GM19240 (cell line): ENCODE data around the gene HDLBP.
"Not testable (repeated sequence)": the region's sequence is repeated elsewhere in the genome, so short reads cannot be mapped to it uniquely, and the experiment has no call there.

ENCODE experiments used
- DNase-seq: peaks from one replicate; pipeline ENCODE4 v3.0.0; 2011; ENCODE audit warnings: low spot score; ENCODE audit not compliant: insufficient read length

Gene HDLBP

GRCh38 chr2:241198381-241199279 lies 116.8 kb downstream of the HDLBP start:
- no peak for DNase-seq

DNA sequence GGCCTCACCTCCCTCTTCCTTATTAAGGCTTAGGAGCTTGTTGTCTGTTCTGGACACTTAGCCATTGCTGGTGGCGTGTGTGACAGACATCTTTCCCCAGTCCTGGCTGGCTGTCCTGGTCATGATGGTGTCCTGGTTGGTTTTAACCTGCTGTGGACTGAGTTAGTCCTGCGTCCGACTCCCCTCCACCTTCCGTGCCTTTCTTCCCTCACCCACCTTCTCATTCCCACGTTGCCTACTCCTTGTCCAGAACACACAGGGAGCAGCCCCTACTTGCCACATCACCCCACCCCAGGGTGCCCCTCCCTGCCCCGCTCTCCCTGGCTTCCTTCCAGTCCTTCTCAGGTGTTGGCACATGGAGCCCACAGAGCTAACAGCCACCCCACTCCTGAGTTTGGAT lies 117.5 kb downstream of the HDLBP start:
- DNase-seq = no peak

DNA sequence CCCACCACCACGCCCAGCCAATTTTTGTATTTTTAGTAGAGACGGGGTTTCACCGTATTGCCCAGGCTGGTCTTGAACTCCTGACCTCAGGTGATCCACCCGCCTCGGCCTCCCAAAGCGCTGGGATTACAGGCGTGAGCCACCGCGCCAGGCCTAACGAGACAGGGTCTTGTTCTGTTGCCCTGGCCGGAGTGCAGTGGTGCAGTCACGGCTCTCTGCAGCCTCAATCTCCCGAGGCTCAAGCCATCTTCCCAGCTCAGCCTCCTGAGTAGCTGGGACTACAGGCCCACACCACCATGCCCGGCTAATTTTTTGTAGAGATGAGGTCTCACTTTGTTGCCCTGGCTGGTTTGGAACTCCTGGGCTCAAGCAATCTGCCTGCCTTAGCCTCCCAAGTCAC lies 118.2 kb downstream of the HDLBP start:
- not testable (repeated sequence) for DNase-seq

DNA sequence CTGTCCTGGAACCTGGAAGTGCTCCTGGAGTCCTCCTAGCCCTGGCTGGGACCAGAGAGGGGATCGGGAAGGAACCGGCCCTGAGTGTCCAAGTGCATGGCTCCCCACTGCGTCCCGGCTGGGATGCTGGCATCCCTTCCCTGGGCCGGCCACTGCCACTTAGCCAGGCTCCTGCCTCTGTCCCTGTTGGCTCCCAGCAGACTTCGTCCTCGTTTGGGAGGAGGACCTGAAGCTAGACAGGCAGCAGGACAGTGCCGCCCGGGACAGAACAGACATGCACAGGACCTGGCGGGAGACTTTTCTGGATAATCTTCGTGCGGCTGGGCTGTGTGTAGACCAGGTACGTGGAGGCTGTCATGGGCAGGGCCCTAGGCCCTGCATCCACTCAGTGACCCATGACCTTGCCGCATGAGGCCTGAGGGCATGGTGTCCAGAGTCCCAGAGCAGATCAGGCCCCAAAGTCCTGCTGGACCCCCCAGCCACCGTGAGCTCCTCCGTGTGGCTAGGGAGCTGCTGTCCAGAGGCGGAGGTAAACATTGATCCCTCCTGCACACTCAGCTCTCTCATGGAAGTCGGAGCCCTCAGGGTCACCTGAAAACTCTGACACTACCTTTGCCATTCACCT lies 119.9 kb downstream of the HDLBP start:
- DNase-seq = no peak

DNA sequence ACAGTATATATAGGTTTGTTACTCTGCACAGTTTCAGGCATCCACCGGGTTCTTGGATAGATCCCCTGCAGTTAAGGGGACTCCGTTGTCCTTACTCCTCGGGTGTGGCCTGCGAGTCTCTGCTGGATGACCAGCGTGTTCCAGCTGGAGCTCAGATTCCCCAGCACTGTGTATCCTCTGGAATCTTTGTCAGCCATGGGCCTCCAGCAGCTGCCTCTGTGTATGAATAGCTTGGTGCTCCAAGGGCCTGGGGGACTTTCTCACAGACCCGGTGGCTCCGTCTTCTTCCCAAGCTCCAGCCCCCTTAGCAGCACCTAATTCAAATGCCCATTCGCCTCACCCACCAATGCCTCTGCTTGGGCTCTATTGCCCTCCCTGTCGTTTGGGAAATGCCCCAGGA lies 120.7 kb downstream of the HDLBP start:
- DNase-seq = no peak

DNA sequence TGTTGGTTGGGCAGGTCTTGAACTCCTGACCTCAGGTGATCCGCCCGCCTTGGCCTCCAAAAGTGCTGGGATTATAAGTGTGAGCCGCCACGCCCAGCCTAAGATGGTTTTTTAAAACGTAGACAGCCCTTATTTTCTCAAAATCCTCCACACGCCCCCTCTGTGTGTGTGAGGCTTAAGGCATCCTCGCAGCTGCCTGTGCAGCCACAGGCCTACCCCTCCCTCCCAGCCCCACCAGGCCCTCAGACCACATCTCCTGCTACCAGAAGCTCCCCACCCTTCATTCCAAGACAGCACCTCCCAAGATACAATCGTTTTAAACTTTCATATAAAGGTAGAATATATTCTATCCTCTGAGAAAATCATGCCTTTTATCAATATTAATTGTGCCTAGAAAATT lies 122.2 kb downstream of the HDLBP start:
- no peak for DNase-seq

- no peak for DNase-seq
Observed at GRCh38 chr2:241191081-241191480, 124.4 kb downstream of the HDLBP start.

DNA sequence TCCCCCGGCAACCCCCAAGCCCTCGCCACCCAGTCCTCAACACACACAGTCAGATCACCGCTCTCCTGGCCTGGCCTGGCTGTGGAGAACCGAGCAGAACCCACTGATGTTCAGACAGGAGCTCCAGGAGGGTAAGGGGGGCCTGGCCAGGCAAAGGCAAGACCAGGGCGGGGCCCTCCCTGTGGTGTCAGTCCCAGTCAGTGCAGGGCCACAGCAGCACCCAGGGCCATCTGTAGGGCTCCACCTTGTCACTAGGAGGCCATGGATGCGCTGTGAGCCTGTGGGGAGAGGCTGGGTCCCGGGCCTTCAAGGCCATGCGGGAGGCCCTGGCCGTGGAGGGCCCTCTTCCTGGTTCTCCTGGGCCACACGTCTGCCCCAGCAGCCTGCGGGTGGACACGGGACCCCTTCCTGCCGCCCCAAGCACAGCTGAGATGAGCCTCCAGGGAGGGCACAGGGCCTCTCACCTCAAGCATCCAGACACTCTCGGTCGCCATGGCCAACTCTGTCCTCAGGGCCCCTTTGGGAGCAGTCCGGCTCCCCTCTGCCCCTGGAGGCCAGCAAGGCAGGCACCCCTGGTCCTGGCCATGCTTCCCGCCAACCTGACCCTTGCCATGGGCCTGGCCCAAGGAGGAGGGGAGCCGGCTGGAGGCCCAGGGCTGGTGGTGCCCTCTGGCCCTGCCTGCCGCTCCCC lies 125.0 kb downstream of the HDLBP start:
- no peak for DNase-seq

DNA sequence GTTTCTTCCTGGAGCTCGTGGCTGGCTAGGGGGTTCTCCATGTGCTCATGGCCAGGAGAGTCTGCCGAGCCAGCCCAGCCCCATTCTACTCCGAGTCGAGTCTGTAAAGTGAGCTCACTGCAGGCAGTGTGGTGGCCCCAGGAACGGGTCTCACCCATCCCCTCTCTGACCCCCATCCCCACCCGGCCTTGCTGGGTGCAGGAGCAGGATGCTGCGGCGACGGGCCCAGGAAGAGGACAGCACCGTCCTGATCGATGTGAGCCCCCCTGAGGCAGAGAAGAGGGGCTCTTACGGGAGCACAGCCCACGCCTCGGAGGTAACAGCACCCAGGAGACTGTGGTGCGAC lies 125.6 kb downstream of the HDLBP start:
- DNase-seq = no peak

- no peak for DNase-seq
Observed at GRCh38 chr2:241189093-241189855, 126.2 kb downstream of the HDLBP start.

DNA sequence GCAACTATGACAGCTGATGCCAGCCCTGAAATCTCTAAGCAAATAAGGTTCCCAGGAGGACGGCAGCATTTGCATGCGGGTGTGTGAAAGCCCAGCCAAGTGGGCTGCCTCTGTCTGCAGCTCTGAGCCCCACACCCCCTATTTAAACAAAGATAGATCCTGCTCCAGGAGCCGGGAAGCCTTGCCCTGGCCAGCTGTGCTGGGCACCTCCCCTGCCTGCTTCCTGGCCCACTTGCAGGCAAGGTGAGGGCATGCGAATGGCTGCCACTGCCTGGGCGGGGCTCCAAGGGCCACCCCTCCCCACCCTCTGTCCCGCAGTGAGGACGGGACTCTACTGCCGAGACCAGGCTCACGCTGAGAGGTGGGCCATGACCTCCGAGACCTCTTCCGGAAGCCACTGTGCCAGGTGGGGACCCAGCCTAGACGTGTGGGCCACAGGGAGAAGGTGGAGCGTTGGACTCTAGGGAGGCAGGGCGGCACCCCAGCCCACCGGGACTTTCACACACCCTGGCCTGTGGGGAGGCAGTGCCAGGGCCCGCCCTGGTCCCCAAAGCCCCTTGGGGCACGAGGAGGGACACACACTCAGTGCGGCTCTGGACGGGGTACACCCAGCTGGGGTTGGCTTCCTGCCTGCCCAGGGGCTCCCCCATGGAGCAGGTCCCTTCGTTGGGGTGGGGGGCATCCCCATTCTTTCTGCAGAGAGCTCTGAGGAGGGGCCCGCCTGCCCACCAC lies 126.9 kb downstream of the HDLBP start, which contains the start of gene ANO7:
ANO7 (plus strand) TSS at position 317 of the 732 bp plus-strand sequence. CDS start 1,387 bp downstream, outside the sequence.
- DNase-seq = no peak

GRCh38 chr2:241187918-241188234 lies 127.6 kb downstream of the HDLBP start:
- DNase-seq = no peak

- DNase-seq = no peak
Observed at GRCh38 chr2:241187101-241187917, 128.2 kb downstream of the HDLBP start.

GRCh38 chr2:241185961-241186360 lies 129.5 kb downstream of the HDLBP start:
- DNase-seq = no peak

- DNase-seq = no peak
Observed at GRCh38 chr2:241184901-241185300, 130.6 kb downstream of the HDLBP start.

DNA sequence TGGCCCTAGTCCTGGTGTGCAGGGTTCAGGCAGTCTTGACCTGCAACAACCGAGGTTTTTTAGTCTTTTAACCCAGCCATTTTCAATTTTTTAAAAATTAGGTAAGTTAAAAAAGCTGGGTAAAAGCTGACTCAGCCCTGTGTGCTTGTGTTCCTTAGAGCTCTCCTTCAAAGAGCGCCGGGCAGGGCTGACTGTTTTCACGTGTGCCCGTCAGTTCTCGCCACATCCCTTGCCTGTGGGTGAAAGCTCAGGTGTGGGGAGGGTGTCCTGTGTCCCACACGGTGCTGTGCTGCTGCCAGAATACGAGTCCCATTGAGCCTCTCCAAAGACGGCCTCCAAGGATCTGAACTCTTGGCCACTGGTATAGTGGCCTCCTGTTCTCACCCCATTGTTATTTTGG lies 132.3 kb downstream of the HDLBP start:
- no peak for DNase-seq

GRCh38 chr2:241182531-241183133 lies 132.8 kb downstream of the HDLBP start:
- DNase-seq = no peak

GRCh38 chr2:241182126-241182525 lies 133.3 kb downstream of the HDLBP start:
- DNase-seq = no peak

DNA sequence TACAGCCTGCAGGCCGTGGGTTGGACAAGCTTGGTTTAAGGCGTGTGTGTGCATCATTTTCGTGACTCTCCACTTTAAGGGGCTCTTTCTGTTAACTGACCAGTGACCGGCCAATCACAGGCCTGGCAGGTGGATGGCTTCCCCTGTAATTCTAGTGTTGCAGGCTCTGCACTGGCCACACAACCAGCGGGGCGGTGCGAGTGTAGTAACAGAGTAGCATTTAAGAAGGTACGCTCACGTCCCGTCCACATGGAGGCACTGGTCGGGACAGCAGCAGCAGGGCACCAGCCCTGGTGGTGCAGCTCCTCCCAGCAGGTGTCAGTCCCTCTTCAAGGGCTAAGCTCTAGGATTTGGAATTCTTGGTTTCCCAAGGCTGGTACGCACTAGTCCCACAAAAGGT lies 135.0 kb downstream of the HDLBP start:
- no peak for DNase-seq

GRCh38 chr2:241179899-241180298 lies 135.6 kb downstream of the HDLBP start:
- no peak for DNase-seq
